NCI-H128 (cell line): Measurements from ENCODE around the gene AMBRA1.

Experiments
- DNase-seq: peaks from one replicate; lab custom pipeline; 2025; ENCODE audit not compliant: unreplicated experiment; lab: John Stamatoyannopoulos, UW

Gene AMBRA1

GRCh38 chr11:46511342-46511741 is 82.5 kb downstream of the AMBRA1 start:
- DNase-seq, result no peak

GRCh38 chr11:46508360-46508759 is 85.5 kb downstream of the AMBRA1 start:
- no peak for DNase-seq

GRCh38 chr11:46506483-46506791 is 87.4 kb downstream of the AMBRA1 start:
- DNase-seq, result no peak

GRCh38 chr11:46505741-46506482 is 87.9 kb downstream of the AMBRA1 start:
- DNase-seq, result no peak

GRCh38 chr11:46504817-46505613 is 88.8 kb downstream of the AMBRA1 start:
- no peak for DNase-seq

- no peak for DNase-seq
These were observed 94.0 kb downstream of the AMBRA1 start for GRCh38 chr11:46499821-46500220.

GRCh38 chr11:46498968-46499367 is 94.9 kb downstream of the AMBRA1 start:
- DNase-seq, result no peak

- no peak for DNase-seq
These were observed 95.6 kb downstream of the AMBRA1 start for GRCh38 chr11:46498179-46498578.

- no peak for DNase-seq
These were observed 96.3 kb downstream of the AMBRA1 start for GRCh38 chr11:46497498-46497897.

GRCh38 chr11:46493791-46494190 is 100.0 kb downstream of the AMBRA1 start:
- DNase-seq, result no peak

- DNase-seq, result no peak
These were observed 101.3 kb downstream of the AMBRA1 start for GRCh38 chr11:46492532-46492931.

- DNase-seq, result no peak
These were observed 102.0 kb downstream of the AMBRA1 start for GRCh38 chr11:46491661-46492330.

- no peak for DNase-seq
These were observed 103.2 kb downstream of the AMBRA1 start for GRCh38 chr11:46490666-46491065.

- no peak for DNase-seq
These were observed 103.9 kb downstream of the AMBRA1 start for GRCh38 chr11:46489656-46490560.

GRCh38 chr11:46485856-46486443 is 107.9 kb downstream of the AMBRA1 start:
- DNase-seq, result no peak

GRCh38 chr11:46484101-46484500 is 109.7 kb downstream of the AMBRA1 start:
- DNase-seq, result no peak

- DNase-seq, result no peak
These were observed 112.9 kb downstream of the AMBRA1 start for GRCh38 chr11:46480909-46481308.

- no peak for DNase-seq
These were observed 113.6 kb downstream of the AMBRA1 start for GRCh38 chr11:46480166-46480726.

GRCh38 chr11:46479601-46480000 is 114.2 kb downstream of the AMBRA1 start:
- DNase-seq, result no peak

GRCh38 chr11:46478196-46478595 is 115.6 kb downstream of the AMBRA1 start:
- DNase-seq, result no peak
